CD4-positive, alpha-beta T cell treated with Interleukin-17A for 4 hours (primary cell): ENCODE measurements around the gene SDHB.

Experiments
- DNase-seq: peaks from one replicate; pipeline ENCODE4 v3.0.0-alpha.2; 2020; ENCODE audit warnings: mixed read lengths

SDHB gene

DNA sequence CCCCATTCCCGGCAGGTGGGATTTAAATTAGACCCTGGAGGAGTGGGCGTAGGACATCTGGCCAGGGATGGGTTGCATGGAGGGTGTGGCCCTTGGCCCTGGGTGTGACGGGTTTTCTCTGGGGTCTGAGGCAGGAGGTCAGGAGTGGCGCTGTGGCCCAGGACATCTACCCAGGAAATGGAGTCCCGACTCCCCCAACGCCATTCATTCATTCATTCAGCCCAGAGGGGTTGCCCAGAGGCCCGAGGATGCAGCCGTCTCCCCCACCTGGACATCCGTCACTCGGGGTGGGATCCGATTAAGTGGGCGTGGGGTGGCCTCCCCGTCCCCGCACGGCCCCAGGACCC is 42.8 kb downstream of the SDHB start:
- DNase-seq, result no peak

DNA sequence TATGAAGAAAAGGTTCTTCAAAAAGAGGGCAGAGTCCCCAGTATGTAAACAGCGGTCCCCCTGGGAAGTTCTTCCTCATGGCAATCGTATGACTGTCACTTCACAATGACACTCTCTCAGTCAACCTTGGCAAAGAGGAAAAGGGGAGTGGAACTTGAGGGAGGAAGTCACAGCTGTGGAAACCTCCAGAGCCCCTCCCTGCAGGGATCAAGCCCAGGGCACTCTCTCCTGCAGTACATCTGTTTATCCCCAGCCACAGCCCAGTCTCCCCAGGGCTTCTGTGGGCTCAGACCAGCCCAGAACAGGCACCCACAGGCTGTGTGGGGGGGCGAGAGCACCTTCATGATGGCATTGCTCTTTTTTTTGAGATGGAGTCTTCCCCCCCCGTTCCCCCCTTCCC is 44.1 kb downstream of the SDHB start:
- no peak for DNase-seq

DNA sequence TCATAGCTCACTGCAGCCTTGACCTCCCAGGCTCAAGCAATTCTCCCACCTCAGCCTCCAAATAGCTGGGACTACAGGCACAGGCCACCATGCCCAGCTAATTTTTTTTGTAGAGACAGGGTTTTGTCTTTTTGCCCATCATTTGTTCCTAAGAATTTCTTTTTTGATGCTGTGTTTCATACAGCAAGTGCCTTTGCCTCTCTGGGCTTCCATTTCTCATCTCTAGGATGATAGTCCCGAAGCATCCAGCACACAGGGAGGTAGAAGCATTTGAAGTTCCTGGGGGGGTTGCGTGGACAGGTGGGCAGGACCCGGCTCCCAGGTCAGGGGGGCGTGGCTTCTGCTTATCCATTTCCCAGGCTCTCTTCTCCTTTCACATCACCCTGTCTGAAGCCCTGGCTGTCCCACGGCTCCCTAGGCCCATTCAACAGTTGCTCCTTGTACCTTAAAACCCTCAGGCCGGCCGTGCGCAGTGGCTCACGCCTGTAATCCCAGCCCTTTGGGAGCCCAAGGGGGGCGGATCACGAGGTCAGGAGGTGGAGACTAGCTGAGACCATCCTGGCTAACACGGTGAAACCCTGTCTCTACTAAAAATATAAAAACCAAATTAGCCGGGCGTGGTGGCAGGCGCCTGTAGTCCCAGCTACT is 45.5 kb downstream of the SDHB start:
- no peak for DNase-seq

DNA sequence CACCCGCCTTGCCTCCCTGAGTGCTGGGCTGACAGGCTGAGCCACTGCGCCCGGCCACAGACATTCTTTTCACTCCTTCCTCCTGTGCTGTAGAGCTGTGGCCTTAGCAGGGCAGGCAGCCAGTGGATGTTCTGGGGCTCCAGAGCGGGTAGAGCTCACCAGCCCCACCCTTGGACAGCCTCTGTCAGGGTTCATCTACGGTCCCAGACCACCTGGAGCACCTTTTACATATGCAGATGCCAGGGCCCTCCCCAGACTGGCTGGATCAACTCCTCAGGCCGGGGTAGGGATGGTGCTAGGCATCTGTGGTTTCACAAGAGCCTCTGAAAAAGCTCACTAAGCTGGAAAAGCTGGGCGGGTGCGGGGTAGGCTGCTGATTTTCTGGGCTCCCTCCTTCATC is 46.7 kb downstream of the SDHB start:
- DNase-seq, result no peak

DNA sequence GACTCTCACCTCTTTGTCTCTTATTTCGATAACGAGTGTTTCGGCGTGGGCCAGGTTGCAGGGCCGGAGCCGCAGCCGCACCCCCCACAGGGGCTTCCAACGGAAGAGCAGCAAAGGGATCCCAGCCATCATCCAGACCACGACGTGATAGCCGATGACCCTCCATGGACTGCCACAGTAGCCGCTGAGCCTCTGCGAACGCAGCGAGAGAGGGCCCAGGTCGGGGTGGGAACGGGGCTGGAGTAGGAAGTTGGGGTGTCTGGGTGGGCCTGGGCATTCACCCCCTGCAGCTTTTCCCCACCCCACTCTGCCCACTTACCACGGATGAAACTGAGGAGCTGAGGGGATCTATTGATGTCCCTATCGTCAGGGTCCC is 48.5 kb downstream of the SDHB start:
- no peak for DNase-seq

DNA sequence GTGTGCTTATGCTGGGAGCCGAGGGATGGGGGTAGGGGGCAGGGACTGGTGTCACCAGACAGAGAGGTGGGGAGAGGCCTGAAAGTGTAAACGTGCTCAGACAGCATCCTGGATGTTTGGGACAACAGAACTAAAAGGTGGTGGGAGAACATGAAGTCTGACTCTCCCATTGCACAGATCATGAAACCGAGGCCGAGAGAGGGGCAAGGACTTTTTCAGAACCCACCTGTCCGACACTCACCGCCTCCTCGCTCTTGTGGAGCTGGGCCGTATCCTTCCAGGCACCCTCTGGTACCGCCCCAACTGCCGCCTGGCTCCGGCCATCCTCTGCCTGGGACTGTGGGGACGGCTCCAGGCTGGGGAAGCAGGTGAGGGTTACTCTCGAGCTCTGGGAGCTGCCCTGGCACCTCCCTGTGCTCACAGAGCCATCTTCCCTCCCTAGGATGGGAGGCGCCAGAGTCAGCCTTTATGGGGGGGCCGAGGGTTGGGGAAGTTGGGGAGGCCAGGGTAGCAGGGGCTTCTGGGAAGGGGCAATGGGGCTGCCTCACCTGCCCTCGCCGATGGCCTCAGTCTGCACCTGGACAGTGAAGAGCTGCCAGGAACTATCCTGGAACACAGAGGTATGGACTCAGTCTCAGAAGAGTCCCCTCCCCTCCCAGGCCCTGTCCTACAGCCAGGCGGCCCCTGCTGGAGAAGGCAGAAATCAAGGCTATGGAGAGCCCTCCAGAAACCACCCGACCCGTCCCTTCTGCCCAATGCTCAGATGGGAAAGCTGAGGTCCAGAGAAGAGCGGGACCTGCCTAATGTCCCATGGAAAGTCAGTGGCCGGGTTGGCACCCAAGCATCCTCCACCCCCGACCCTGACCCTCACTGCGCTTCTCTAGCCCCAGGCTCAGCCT is 49.1 kb downstream of the SDHB start:
- DNase-seq, result no peak

DNA sequence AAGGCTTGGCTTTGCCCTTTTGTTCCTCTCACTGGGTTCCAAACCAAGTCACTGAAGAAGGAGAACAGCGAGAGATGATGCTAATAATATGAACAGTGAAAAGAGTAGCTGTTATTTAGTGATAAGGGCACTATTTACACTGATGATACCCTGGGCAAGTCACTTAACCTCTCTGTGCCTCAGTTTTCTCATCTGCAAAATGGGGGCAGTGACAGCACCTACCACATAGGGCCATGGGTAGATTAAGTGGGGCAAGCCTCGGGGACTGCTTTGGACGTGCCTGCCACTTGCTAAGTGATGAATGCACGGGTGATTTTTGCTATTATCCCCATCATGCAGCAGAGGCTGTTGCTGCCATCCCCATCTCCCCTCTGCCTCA is 51.3 kb downstream of the SDHB start:
- no peak for DNase-seq

DNA sequence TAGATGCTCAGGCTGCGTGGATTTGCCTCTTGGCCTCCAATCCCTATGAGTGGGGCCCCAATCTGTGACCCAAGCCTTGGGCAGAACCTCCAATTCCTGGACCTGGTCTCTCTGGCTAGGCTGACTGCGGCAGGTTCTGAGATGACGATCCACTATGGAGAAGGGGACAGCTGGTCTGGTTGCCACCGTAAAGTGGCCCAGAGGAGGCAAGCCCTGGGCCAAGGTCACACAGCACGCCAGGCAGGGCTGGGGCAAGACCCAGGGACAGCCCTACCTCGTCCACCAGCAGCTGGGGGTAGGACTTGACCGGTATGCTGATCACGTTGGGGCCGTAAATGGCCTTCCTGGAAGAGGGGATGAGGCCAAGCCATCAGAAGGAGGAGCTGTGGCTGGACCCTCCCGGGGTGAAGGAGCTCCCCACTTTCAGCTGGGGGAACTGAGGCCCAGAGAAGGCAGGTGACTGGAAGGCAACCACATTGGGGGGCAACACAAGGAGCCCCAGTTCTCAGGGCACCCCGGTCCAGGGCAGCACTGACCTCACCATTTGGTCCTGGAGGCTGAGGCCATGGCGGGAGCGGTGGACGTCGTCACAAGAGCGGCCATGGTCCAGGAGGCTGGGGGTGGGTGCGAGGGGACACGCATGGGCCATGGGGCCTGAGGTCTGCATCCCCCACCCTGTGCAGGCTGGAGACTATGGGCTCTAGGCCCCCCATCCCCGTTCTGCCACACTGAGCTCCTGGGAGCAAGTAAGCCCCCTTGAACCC is 51.9 kb downstream of the SDHB start:
- DNase-seq, result no peak

DNA sequence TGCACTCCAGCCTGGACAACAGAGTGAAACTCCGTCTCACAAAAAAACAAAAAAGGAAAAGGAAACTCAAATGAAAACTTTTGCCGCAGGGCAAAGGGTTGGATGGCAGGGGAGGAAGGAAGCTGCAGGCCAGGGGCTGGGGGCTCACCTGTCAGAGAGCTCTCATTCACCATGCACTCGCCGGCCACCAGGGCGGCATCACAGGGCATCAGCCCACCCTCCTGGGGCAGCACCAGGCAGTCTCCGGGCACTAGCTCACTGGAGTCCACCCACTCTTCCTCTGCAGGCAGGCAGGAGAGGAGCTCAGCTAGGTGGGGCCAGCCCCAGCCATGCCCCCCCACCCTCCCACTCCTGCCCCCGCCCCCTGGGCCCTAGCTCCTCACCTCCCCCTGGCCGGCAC is 54.0 kb downstream of the SDHB start:
- no peak for DNase-seq

DNA sequence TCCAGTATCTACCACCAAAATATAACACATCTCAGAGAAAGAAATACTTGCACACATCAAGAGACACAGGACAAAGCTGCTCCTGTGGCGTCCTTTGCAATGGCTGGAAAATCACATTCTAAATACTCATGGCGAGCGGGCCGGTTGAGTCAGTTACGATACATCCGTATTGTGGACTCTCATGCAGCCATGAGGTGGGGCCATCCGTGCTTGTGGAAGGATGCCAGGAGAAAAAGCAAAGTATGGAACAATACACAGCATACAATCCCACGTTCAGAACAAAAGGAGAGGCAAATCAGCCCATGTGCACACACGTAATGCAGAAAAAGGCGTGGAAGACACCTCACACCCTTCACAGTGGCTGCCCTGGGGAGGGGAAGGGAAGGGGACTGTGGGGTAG is 55.2 kb downstream of the SDHB start:
- no peak for DNase-seq

DNA sequence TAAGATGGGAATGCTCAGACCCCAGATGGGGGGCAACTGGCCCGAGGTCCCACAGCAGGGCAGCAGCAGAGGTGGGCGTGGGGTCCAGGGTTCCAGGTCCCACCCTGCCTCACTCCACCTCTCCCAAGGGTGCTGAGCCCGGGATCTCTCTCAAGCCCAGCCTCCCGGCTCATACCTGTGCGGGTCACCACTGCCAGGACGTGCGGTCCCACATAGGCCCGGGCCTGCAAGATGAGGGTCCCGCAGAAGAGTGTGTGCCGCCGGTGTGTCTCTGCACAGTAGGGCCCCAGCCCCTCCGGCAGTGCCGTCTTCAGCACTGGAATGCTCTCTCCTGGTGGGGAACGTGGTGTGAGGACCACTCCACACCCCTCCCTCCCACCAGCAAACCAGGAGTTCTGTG is 57.0 kb downstream of the SDHB start:
- no peak for DNase-seq

DNA sequence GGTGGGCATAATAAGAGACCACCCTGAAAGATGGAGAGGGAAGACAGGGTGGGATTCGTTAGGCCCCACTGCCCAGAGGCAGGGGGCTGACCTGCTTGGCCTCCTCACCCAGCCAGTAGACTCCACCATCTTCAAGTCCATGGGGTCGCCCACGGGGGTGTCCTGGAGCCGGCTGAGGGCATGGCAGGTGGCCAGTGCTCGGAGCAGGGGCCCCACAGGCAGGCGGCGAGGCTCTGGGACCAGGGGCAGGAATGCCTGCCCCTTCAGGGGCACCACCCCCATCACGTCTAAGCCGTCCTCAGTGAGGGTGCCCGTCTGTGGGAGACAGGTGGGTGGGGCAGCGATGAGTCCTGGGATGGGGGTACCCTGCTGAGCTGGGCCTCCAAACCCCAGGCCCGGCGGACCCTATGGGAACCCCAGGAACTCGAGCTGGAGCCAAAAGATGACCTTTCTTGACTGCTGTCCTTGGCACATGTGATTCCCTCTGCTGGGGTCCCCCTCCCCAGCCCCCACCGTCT is 60.3 kb downstream of the SDHB start:
- DNase-seq, result no peak

DNA sequence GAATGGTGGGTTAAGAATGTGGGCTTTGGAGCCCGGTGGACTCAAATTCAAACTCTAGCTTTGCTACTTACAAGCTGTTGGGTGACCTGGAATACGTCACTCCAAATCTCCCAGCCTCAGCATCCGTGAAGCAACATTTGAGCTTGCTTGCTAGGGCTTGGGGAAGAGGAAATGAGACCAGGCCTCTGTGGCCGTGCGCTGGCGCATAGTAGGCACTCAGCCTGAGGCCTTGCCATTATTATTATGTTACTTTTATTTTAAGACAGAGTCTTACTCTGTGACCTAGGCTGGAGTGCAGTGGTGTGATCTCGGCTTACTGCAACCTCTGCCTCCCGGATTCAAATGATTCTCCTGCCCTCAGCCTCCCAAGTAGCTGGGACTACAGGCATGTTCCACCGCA is 61.2 kb downstream of the SDHB start:
- no peak for DNase-seq

DNA sequence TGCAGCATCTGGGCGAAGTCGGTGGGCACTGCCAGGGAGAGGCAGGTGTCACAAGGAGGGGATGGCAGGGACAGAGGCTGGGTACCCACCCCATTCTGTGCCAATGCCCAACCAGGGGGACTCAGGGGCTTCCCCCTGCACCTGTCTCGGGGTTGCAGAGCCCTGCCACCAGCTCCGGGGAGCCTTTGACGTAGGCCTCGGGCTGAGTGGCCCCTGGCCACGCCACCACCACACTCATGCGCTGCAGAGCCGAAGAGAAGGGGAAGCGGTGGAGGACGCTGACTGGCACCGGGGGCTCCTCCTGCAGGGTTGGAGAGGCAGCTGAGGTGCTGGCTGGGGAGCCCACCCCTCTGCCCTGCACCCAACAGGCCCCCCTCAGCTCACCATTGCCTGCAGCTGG is 61.7 kb downstream of the SDHB start:
- DNase-seq, result no peak

DNA sequence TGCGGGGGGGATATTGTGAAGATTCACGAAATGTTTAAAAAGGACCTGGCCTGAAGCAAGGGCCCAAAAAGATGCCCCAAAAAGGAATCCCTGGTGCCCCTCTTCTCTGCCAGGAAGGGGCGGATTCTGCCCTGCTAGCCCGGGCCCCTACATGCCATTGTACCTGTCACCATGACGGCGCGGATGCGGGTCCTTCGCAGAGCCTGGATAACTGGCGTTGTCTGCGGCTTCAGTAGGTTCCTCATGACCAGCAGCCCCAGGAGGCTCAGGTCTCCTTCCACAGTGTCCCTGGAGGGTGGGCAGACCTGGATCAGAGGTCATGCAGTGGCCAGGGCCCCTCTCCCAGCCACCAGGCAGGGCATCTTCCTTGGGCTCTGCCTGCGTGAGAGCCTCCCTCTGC is 62.3 kb downstream of the SDHB start:
- no peak for DNase-seq

DNA sequence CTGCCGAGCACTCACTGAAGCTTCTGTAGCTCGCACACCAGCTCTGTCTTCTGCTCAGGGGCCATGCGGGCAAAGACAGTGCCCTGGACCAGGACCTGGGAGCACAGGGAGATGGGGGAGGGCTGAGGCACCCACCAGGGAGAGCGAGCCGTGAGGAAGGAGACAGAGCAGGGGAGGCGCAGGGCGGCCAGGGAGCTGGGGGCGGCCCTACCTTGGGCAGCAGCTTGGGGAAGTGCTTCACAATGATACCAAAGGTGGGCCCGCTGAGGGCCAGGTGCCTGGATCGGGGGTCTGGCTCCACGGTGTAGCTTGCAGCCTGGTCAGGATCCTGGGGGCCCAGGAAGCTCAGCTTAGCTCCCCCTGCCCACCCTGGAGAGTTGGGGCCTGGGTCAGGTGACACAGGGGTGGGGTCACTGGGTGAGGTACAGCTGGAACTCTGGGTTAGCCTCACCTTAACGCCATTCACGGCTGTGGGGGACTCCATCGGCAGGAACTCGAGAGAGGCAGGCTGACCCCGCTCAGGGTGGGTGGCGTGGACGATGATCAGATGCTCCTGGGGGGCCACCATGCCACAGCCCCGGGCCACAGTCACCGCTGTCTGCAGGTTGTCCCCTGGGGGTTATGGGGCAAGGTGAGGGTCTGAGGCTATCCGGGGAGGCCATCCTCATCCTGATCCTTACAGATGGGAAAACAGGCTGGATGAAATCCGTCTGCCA is 64.0 kb downstream of the SDHB start:
- no peak for DNase-seq

DNA sequence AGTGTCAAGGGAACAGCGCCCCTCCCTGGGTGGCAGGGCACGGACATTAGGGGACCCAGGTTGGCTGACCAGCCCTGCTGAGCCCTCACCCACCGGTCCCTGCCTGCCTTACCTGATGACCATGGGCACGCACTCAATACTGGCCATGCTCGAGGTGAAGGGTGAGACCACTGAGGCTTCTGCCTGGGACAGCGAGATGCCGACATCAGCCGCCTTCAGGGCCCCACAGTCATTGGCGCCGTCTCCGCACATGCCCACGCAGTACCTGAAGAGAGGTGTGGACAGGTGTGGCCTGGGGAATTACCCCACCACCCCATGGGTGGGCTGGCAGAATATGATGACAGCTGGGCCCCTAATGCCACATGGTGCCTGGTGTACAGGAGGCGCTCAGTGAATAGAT is 65.6 kb downstream of the SDHB start:
- DNase-seq, result no peak

DNA sequence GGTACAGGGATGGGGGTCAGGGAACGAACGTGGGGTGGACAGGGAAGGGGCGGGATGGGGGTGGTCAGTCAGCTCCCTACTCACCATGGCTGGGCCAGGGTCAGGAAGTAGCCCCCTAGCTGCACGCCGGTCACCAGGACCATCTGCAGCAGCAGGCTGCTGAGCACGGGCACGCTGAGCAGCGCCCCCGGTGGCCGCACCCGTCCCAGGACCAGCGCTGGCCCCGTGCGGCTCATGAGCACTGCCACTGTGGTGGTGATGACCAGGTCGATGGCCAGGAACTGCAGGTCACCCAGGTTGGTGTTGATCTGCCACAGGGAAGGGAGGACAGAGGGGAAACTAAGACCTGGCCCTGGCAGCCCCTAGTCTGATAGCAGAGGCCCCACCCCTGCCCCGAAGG is 66.9 kb downstream of the SDHB start:
- no peak for DNase-seq

DNA sequence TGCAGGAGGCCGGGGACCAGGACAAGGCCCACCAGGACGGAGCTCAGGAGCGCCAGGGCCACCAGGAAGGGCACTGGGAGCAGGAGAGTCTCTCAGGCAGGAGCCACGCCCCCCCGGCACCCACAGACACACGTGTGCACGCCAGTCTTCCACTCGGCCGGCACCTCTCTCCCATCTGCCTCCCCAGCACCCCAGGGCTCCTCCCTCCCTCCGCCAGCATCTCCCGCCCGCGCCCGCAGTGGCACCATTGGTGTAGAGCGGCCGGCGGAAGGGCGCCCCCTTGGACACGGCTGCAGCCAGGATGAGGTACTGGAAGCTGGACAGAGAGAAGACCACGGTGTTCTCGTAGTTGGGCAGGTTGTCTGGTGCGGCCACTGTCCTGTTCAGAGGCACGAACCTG is 67.3 kb downstream of the SDHB start:
- DNase-seq, result no peak

DNA sequence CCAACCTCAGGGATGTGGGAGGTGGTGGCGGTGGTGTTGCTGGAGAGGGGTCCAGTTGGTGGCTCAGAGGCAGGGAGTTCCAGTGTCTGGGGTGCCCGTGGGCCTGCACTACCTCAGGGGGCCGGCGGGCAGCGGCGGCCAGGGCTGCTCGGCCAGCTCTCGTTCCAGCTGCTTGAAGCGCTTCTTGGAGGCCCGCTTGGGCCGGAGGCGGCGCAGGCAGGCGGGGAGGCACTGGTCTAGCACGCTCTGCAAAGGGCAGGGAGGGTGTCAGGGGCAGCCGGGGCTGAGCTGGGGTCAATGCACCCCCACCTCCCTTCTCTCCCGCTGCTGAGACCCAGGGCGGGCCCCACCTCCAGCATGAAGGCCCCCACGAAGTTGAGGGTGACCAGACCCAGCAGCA is 67.7 kb downstream of the SDHB start:
- no peak for DNase-seq

DNA sequence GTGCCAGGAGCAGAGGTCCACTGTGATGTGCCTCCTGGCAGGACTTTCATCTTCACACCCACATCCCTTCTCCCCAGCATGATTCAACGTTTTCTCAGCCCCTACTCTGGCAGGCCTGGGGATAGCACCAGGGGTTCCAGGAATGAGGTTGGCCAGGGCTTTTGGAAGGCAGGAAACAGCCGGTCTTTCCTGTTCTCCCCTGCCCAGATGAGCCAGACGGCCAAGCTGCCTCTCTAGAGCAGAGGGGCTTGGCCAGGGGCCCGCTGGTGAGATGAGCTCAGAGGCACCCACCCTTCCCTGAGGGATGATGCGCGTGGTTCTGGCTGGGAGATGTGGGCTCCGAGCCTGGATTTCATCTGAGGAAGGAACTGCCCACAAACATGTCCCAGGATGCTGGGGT is 69.1 kb downstream of the SDHB start:
- DNase-seq, result no peak

DNA sequence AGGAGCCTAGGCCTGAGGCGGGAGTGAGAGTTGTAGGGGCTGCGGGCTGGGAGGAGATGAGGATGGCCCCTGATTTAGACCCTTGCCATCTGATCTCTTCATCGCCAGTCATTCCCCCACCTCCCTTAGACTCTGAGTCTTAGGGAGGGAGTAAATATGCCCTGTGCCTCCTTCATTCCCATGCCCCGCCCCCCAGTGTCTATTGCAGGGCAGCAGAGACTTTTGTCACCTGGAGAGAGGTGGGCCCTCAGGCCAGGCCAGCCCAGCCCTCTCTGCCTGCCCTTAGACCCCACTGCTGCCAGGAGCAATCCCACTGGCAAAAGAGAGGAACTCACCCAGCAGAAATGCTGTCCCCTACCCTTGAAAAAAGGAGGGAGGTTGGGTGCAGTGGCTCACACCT is 70.2 kb downstream of the SDHB start:
- DNase-seq, result no peak

DNA sequence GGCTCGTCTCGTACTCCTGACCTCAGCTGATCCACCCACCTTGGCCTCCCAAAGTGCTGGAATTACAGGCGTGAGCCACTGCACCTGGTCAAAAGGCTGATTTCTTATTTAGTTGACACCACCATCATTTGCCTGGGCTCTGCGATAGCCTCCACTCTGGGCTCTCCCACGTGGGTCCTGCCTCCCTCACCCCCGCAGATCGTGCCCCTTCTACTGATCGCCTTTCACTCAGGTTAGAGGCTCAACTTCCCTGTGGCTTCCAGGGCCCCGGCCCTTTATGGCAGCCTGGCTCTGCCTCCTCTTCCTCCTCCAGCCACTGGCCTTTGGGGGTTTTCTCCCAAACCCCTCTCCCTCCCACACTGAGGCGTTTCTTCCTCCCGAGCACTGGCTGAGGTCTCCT is 70.9 kb downstream of the SDHB start:
- DNase-seq, result no peak
